Fibroblast of peridontal ligament (primary cell): ENCODE data around the gene WDFY4.

Source experiments
- DNase-seq: peaks from one replicate; pipeline ENCODE4 v3.0.0-alpha.2; 2010; ENCODE audit errors: extremely low read depth

The WDFY4 gene

GRCh38 chr10:48941427-48942075, 256.9 kb downstream of the WDFY4 start:
- DNase-seq, result no peak

GRCh38 chr10:48943096-48943495, 258.4 kb downstream of the WDFY4 start:
- no peak for DNase-seq

GRCh38 chr10:48944171-48944570, 259.5 kb downstream of the WDFY4 start:
- no peak for DNase-seq

DNA sequence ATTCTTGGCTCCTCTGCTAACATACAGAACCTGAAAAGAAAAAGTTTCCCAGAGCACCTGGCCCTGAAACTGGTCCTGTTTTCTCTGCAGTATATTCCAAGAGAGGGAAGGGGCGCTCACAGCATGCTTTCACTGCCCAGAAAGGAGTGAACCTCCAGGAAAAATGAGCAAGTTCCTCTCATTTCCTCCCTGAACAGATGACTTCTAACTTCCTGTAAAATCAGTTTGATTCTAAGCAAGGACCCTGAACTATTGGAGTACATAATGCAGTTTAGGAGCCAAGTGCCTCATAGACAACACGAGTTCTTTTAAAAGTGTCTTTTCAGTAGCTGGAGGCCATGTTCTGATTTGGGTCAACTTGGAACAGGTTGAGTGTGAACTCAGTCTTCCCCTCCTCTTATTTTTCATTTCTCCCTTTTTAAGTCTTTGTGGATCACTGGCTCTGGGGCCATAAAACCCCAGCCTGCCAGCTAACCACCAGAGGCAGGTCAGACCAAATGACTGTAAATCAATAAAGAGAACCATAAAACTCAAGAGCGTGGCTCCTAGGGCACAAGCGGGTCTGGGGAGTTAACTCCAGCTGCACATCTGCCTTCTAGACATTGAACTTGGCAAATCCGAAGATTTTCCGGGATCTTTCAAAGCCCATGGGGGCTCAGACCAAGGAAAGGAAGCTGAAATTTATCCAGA, 260.9 kb downstream of the WDFY4 start:
- DNase-seq, result no peak

DNA sequence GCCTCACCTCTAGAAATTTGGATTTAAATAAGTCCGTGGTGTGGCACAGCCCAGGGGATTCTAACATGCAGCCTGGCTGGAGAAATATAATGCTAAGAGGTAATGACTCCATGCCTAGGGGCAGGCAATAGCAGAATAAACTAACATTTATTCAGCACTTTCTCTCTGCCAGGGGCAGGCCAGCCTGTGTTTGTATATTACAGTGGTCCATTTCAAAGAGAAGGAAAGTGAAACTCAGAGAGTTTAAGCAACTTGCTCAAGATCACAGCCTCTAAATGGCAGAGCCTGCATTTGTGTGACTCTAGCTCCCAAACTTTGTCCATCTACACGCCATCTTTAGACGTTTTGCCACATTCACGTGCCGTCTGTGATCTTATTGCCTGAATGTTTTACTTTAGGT, 261.7 kb downstream of the WDFY4 start:
- no peak for DNase-seq

- DNase-seq, result no peak
These were observed 262.3 kb downstream of the WDFY4 start for GRCh38 chr10:48946891-48947500.

DNA sequence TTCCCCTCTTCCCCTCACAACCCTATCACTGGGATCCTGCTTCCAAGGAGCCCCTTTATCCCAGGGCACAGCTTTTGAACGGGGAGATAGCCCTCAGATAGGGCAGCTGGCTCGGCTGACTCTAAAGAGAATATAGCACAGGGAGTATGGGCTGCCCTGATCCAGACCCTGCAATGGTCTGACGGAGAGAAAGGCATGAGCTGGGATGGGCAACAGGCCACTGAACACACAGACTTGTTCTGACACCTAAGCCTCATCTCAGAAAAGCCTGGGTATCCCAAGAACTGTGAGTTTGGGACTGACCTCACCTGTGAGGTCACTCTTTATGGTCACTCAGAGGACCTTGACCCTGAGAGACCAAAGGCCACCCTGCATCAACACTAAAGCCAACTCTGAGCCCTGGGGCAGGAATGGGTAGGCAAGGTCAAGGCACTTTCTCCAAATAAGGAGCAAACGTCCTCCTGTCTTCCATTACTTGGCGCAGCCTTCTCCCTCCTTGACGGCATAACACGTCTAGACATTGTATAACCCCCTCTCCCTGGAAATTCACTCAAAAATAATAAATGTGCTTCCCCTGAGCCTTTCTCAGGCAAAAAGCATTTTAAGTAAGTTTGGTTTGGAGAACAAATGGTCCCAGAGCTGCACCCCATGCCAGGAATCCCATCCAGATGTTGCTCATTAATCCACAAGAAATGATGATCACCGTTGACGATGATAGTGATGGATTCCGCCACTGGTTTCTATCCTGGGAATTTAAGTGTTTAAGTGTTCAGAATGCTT, 263.2 kb downstream of the WDFY4 start:
- no peak for DNase-seq

DNA sequence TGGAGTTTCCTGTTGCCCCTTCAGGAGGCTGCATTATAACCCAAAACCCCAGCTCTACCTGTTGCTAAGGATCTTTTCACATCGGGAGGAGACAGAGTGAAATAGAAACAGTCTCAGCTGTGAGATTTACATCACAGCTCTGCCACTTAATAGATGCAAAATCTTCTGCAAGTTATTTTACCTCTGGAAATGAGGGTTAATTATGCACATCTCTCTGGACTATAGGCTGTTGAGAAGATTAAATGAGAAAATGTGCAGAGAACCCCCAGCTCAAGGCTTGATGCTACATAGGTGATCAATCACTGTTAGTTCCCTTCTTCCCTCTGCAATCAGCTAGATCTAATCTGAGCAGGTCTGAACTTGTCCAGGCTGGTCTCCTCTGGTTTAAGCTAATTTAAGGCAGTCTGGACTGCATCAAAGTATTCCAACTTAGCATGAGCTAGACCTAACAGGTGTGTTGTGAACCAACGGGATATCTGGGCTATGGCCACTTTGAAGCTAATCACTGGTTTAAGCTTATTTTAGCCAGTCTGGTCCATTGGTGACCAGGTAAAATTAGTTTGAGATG, 263.9 kb downstream of the WDFY4 start:
- DNase-seq, result no peak

DNA sequence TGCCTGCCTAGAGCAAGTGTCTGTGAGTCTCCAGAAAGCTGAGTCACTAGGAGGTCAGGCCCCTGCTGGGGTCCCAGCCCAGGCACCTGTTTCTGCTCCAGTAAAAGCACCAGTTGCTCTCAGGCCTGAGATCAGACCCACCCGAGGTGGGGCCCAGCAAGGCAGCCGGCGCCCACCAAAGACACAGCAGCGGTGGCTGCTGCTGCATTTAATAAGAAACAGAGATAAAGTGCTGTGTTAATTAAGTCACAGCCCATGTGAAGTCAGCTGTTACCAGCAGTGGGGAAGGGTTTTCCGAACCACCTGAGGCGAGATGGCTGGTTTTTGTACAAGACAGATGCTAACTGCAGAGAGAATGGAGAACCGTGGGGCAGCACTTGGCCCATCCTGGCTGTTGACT, 267.0 kb downstream of the WDFY4 start:
- no peak for DNase-seq

DNA sequence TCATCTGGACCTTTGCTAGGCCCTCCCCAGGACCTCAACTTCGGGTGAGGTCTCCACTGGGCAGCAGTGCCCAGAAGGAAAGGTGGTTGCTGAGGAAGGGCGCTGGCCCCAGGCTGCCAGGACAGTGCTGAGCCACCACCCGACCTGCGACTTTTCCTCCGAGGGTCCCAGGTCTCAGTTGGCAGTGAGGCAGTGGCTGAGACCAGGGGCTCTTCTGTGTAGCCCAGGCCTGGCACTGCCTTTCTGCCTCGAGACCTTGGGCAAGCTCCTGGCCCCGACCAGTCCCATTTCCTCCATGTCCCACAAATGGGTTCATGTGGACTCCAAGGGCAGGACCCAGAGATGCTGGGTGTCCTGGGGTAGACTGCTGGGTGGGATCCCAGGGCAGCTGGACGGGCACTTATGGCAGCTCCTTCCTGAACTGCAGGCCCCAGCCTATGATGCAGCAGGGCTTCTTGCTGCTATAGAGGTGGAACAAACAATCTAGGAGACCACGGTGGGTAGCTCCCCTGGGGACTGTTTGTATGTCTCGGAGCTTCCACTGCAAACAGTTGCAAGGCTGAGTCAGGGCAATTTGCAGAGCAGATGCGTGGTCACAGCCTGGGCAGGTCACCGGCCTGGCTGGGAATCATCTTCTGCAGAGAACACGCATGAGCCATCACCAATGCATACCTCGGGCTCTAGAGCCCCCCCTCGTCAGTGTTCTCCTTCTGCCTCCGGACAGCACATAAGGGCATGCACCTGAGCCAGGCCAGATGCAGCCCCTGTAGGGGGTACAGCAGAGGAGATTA, 272.9 kb downstream of the WDFY4 start:
- no peak for DNase-seq

GRCh38 chr10:48958598-48959190, 274.0 kb downstream of the WDFY4 start:
- DNase-seq, result no peak

GRCh38 chr10:48964038-48964437, 279.4 kb downstream of the WDFY4 start:
- no peak for DNase-seq

DNA sequence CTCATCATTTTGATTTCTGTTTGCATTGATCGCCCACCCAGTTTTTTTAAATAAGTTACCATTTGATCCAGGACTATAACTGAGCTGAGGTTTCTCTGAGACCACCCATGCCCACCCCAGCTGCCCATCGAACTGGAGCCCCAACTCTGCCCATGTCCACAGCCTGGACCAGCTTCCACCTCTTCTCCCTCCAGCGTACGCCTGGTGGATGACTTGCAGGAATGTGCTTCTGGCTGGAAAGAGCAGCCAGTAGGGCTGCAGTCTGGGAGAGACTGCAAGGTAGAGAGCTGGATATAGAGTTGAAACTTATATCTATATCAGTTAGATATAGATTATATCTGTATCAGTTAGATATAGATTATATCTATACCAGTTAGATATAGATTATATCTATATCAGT, 280.8 kb downstream of the WDFY4 start:
- no peak for DNase-seq

DNA sequence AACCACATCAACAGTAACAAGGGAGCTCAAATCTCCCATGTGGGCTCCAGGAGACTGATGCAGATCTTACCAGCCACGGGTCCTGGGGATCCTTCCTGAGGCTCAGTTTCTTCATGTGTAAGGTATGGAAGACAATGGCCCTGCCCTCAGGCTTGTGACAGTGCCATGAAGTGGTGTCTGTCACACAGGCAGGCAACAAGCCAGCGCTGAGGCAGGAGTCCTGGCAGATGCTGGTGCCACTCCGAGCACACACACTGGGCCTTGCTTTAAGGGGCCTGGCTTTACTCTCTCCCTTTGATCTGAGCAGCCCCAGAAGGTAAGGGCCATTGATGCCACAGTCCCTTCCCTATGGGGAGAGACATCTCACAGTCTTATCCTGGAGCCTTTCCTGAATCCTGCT, 283.4 kb downstream of the WDFY4 start:
- no peak for DNase-seq

GRCh38 chr10:48970046-48970445, 285.4 kb downstream of the WDFY4 start:
- DNase-seq, result no peak

DNA sequence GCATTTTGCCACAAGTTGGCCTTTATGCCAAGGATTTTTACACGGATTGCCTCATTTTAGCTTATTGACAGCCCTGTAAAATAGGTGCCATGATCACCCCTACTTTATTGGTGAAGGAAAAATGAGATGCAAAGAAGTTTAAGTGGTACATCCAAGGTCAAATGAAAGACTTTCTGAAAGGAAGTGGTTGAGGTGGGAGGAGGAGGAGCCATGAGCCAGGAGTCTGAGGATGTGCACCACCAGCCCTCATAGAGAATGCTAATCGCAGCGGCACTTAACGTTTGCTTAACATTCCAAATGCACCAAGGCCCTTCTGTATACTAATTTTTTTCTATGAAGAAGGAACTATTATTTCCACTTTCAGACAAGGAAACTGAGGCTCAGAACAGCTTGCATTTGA, 286.0 kb downstream of the WDFY4 start:
- no peak for DNase-seq

DNA sequence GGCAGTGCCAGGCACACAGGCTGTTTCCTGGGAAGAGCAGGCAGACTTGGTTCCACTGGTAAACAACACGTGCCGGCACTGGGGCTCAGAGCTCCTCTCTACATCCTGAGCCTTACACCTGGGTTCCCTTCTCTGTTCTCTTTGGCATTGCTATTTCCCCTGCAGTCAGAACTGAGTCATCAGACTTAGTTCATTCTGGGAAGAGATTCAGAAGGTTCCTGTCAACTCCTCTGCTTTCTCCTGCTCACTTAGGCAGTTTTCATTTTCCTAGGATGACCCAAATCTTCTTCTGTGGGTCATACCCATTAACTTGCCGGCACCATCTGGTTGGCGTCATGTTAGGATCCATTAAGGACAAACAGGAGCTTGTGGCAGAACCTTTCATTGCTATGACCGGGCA, 288.4 kb downstream of the WDFY4 start:
- no peak for DNase-seq

GRCh38 chr10:48974510-48975156, 290.0 kb downstream of the WDFY4 start:
- no peak for DNase-seq

GRCh38 chr10:48976196-48976595, 291.5 kb downstream of the WDFY4 start:
- peak; percentile 23 for DNase-seq

DNA sequence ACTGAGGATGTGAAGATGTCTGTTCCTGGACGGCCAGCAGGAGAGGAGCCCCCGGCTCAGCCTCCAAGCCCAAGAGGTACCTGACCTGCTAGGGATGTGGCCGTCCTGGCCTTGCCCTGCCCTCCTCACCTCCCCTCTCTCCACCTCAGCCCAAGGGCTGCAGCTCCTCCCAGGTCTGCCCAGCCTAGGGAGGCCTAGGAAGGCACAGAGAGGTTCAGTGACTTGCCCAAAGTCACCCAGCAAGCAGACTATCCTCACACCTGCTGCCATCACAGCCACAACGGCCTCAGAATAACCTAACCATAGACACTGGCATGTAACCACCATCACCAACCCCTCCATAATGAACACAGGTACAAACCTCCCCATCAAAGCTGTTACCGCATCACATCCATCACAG, 293.6 kb downstream of the WDFY4 start:
- no peak for DNase-seq
